SK-N-SH (cell line): ENCODE measurements around the gene NEURL1. TPM values are rescaled to one million over a fixed set of nuclear protein-coding genes. Genes with fewer than 3 reads are reported as not detected.

Experiments used
- CTCF ChIA-PET: fragments of 300-600, 350-600 bp; formaldehyde crosslinking; extraction: SDS; loops from one replicate; lab custom pipeline; 2021; lab: Yijun Ruan, JAX
- POLR2A ChIA-PET: fragments of 350-600 bp; sonication (Branson Sonifier 250); formaldehyde crosslinking; extraction: SDS; loops from one replicate; lab custom pipeline; 2020; ENCODE audit warnings: antibody characterized with exemption, inconsistent platforms; lab: Yijun Ruan, JAX
- DNase-seq: peaks from one replicate; pipeline ENCODE4 v3.0.0; 2012
- H2AFZ ChIP-seq: fragments of 200-600 bp; sonication (generic); 2 replicates; pipeline ENCODE4 v1.8.1; 2016; ENCODE audit warnings: antibody characterized with exemption, mild to moderate bottlenecking, low read depth
- H3F3A ChIP-seq: fragments of 200-600 bp; sonication (generic); replicated peaks from 2 replicates; pipeline ENCODE3; 2016; ENCODE audit warnings: antibody characterized with exemption, mild to moderate bottlenecking; ENCODE audit not compliant: insufficient read depth
- H3K27ac ChIP-seq, 2 experiments: fragments of 200-500 bp in 1 of 2; fragments of 200-600 bp in 1 of 2; sonication (Bioruptor generic) in 1 of 2; sonication (generic), shearing (Covaris generic) in 1 of 2; 2 replicates each; pipeline versions ENCODE4 v1.5.1 to v1.6.1; 2014 to 2016; ENCODE audit warnings: low read depth in 2 of 2, inconsistent platforms in 1 of 2, low read length in 1 of 2, mild to moderate bottlenecking in 1 of 2, mixed read lengths in 1 of 2
- H3K27me3 ChIP-seq: fragments of 200-600 bp; sonication (generic), shearing (Covaris generic); 2 replicates; pipeline ENCODE4 v1.6.1; 2016; ENCODE audit warnings: mixed run types; ENCODE audit not compliant: insufficient read depth
- H3K36me3 ChIP-seq, 2 experiments: fragments of 200-500 bp in 1 of 2; fragments of 200-600 bp in 1 of 2; sonication (Bioruptor generic) in 1 of 2; sonication (generic) in 1 of 2; replicated peaks in 1 of 2; 2 replicates each; pipeline versions ENCODE3 to v1.5.1; 2014 to 2016; ENCODE audit warnings: low read length in 1 of 2, mild to moderate bottlenecking in 1 of 2; ENCODE audit not compliant: insufficient read depth in 2 of 2, control insufficient read depth in 1 of 2
- H3K4me1 ChIP-seq, 2 experiments: fragments of 200-500 bp in 1 of 2; fragments of 200-600 bp in 1 of 2; sonication (Bioruptor generic) in 1 of 2; sonication (generic), shearing (Covaris generic) in 1 of 2; 2 replicates each; pipeline versions ENCODE4 v1.5.1 to v1.6.1; 2014 to 2016; ENCODE audit warnings: low read depth in 1 of 2, low read length in 1 of 2, mixed run types in 1 of 2; ENCODE audit not compliant: insufficient read depth in 2 of 2, control insufficient read depth in 1 of 2
- H3K4me2 ChIP-seq: fragments of 200-600 bp; sonication (generic), shearing (Covaris generic); 2 replicates; pipeline ENCODE4 v1.6.1; 2017; ENCODE audit warnings: mixed run types
- H3K4me3 ChIP-seq, 2 experiments: fragments of 200-500 bp in 1 of 2; fragments of 200-600 bp in 1 of 2; sonication (Bioruptor generic) in 1 of 2; sonication (generic), shearing (Covaris generic) in 1 of 2; 2 replicates each; pipeline versions ENCODE4 v1.5.1 to v1.8.1; 2014 to 2016; ENCODE audit warnings: low read depth in 2 of 2, inconsistent platforms in 1 of 2, low read length in 1 of 2, mild to moderate bottlenecking in 1 of 2, mixed read lengths in 1 of 2, moderate library complexity in 1 of 2
- H3K79me2 ChIP-seq: fragments of 200-600 bp; sonication (generic); 2 replicates; pipeline ENCODE4 v1.8.1; 2017; ENCODE audit warnings: mild to moderate bottlenecking; ENCODE audit not compliant: insufficient read depth
- H3K9ac ChIP-seq: fragments of 200-600 bp; sonication (generic); 2 replicates; pipeline ENCODE4 v1.6.1; 2017; ENCODE audit warnings: mixed run types
- H3K9me2 ChIP-seq: fragments of 200-600 bp; sonication (generic); 2 replicates; pipeline ENCODE4 v1.6.1; 2017; ENCODE audit warnings: mixed run types
- H3K9me3 ChIP-seq: fragments of 200-600 bp; sonication (generic); 2 replicates; pipeline ENCODE4 v1.6.1; 2017; ENCODE audit warnings: mixed run types, mild to moderate bottlenecking, moderate library complexity
- H4K20me1 ChIP-seq: fragments of 200-600 bp; sonication (generic); 2 replicates; pipeline ENCODE4 v1.6.1; 2017; ENCODE audit warnings: mild to moderate bottlenecking, mixed run types; ENCODE audit not compliant: insufficient read depth
- ELF1 ChIP-seq: IDR thresholded peaks from 2 replicates; pipeline ENCODE4 v1.4.0; 2012
- FOSL2 ChIP-seq: IDR thresholded peaks from 2 replicates; pipeline ENCODE4 v1.4.0; 2012; ENCODE audit warnings: low read depth, mild to moderate bottlenecking, moderate library complexity, borderline replicate concordance
- FOXM1 ChIP-seq: IDR thresholded peaks from 2 replicates; pipeline ENCODE4 v1.4.0; 2012; ENCODE audit warnings: low read depth, mild to moderate bottlenecking
- GATA2 ChIP-seq: sonication (generic); formaldehyde crosslinking; IDR thresholded peaks from 2 replicates; pipeline ENCODE4 v1.5.0; 2020; ENCODE audit warnings: mild to moderate bottlenecking, missing genetic modification reagents
- MAX ChIP-seq: IDR thresholded peaks from 2 replicates; pipeline ENCODE4 v1.4.0; 2012; ENCODE audit warnings: low read depth
- MXI1 ChIP-seq: IDR thresholded peaks from 2 replicates; pipeline ENCODE4 v1.6.1; 2012; ENCODE audit warnings: mild to moderate bottlenecking, low read depth, low read length, improper control_type of control experiment
- PBX3 ChIP-seq: IDR thresholded peaks from 2 replicates; pipeline ENCODE4; 2012
- POLR2AphosphoS5 ChIP-seq: IDR thresholded peaks from 2 replicates; pipeline ENCODE4 v1.6.1; 2012; ENCODE audit warnings: low read depth, low read length
- SIN3A ChIP-seq: IDR thresholded peaks from 2 replicates; pipeline ENCODE4 v1.6.1; 2012; ENCODE audit warnings: low read depth, mild to moderate bottlenecking, low read length, moderate library complexity, borderline replicate concordance
- SMC3 ChIP-seq: IDR thresholded peaks from 2 replicates; pipeline ENCODE4 v1.6.1; 2012; ENCODE audit warnings: low read depth, low read length, improper control_type of control experiment
- TAF1 ChIP-seq: IDR thresholded peaks from 2 replicates; pipeline ENCODE4 v1.6.1; 2012; ENCODE audit warnings: low read depth, mild to moderate bottlenecking, low read length, moderate library complexity, borderline replicate concordance
- WGBS: methylation state at CpG from one replicate; pipeline ENCODE4 v1.1.6; 2017; ENCODE audit warnings: low lambda C conversion rate; 5-methylcytosine and 5-hydroxymethylcytosine counted together
- polyA plus RNA-seq, 3 experiments: library from polyadenylated mRNA; depleted of rRNA; stranded (reverse); fragments of >200 nt; gene quantifications; 2 replicates each; pipeline ENCODE4 v1.2.3, GENCODE V29; 2012

NEURL1 gene
- polyA plus RNA-seq, 1 of the 3 experiments (the other 2 are of a cell fraction), result 0.05 TPM

GRCh38 chr10:103637927-103638557 is 144.5 kb downstream of the NEURL1 start:
- peaks cover 0 to 62% of the 10 kb centered on the region in 2 experiments; a peak in 1 of 4 replicates for H3K4me1 ChIP-seq
- WGBS, result 88% methylated on average over 16 of the region's 19 CpGs

GRCh38 chr10:103638948-103639347 is 145.4 kb downstream of the NEURL1 start:
- 94% methylated on average over 8 of the region's 8 CpGs for WGBS
- no peaks in the 10 kb centered on the region for H4K20me1 ChIP-seq
- H3K9me2 ChIP-seq, result no peaks in the 10 kb centered on the region
- no peaks in the 10 kb centered on the region for H3K36me3 ChIP-seq
- no peak overlapping the region; a peak in 1 of 4 replicates for H3K27ac ChIP-seq
- H3K4me1 ChIP-seq, result peaks cover 0 to 59% of the 10 kb centered on the region in 2 experiments; a peak in 1 of 4 replicates
- no peak overlapping the region for H3K9ac ChIP-seq
- no peaks in the 10 kb centered on the region for H3K79me2 ChIP-seq
- no peak overlapping the region for H3K4me3 ChIP-seq
- POLR2A ChIA-PET, result no interaction called here
- H3K4me2 ChIP-seq, result no peak overlapping the region
- DNase-seq, result no peak
- CTCF ChIA-PET, result interaction anchor here (0.9 to 5.3 kb wide), 3 partner anchors 26 to 47 kb away, joined by 3 to 20 read pairs (median 6); no protein-coding TSS in a partner anchor
- H3K9me3 ChIP-seq, result no peaks in the 10 kb centered on the region
- H3K27me3 ChIP-seq, result no peaks in the 10 kb centered on the region
- TF ChIP-seq PBX3 (no peak), GATA2 (CRISPR knock-in tag) (no peak), SIN3A (no peak), MAX (no peak), POLR2AphosphoS5 (no peak), ELF1 (no peak), TAF1 (no peak), FOSL2 (no peak), SMC3 (no peak)
- no peak overlapping the region for H2AFZ ChIP-seq
- H3F3A ChIP-seq, result no peaks in the 10 kb centered on the region

More at GRCh38 chr10:103637927-103638557, 144.5 kb downstream of the NEURL1 start:
- Histone ChIP-seq H3K9me3 (no peaks in the 10 kb centered on the region), H3K4me3 (no peak overlapping the region), H3K9me2 (no peaks in the 10 kb centered on the region), H3K27me3 (no peaks in the 10 kb centered on the region), H2AFZ (no peak overlapping the region), H4K20me1 (no peaks in the 10 kb centered on the region), H3K27ac (peak overlapping the region in 1 of 2 experiments; percentile 53; a peak in 1 of 4 replicates), H3K79me2 (no peaks in the 10 kb centered on the region), H3K9ac (no peak overlapping the region), H3F3A (no peaks in the 10 kb centered on the region), H3K36me3 (no peaks in the 10 kb centered on the region), H3K4me2 (peak overlapping the region; percentile 6; the same call in 1 of the 2 replicates)
- TF ChIP-seq MXI1 (0 out of 2 replicates have a peak, but pooled peaks have one; percentile 33), FOXM1 (no peak)
- ChIA-PET POLR2A (no interaction called here), CTCF (interaction anchor here (0.8 to 5.3 kb wide), 7 partner anchors 11 to 48 kb away, joined by 3 to 20 read pairs (median 4); no protein-coding TSS in a partner anchor)
- no peak for DNase-seq
